HepG2 (cell line): ENCODE results near the gene SKI. TPM values are rescaled to one million over a fixed set of nuclear protein-coding genes. Genes with fewer than 3 reads are reported as not detected.

Experiments
- GATAD1 ChIP-seq: IDR thresholded peaks from 2 replicates; pipeline ENCODE4 v1.6.1; 2016; ENCODE audit warnings: missing genetic modification reagents, missing compliant biosample characterization
- HNRNPLL ChIP-seq: fragments of 200-400 bp; formaldehyde crosslinking; IDR thresholded peaks from 2 replicates; pipeline ENCODE4 v1.6.1; 2017; ENCODE audit warnings: mild to moderate bottlenecking, low read depth, low read length; ENCODE audit not compliant: poor library complexity, severe bottlenecking
- KAT2B ChIP-seq: fragments of 150-350 bp; IDR thresholded peaks from 2 replicates; pipeline ENCODE4 v1.6.1; 2014; ENCODE audit warnings: low read depth, low read length, borderline replicate concordance
- KDM3A ChIP-seq: IDR thresholded peaks from 2 replicates; pipeline ENCODE4 v1.6.1; 2018; ENCODE audit warnings: low read depth, missing compliant biosample characterization
- ZFX ChIP-seq: sonication (generic); formaldehyde crosslinking; IDR thresholded peaks from 2 replicates; pipeline ENCODE4 v1.4.0; 2020; ENCODE audit warnings: mild to moderate bottlenecking, low read depth, missing genetic modification reagents, moderate library complexity
- ZNF605 ChIP-seq: sonication (generic); formaldehyde crosslinking; IDR thresholded peaks from 2 replicates; pipeline ENCODE4 v1.8.0; 2022; ENCODE audit warnings: mild to moderate bottlenecking, missing genetic modification reagents
- ZNF607 ChIP-seq: sonication (generic); formaldehyde crosslinking; IDR thresholded peaks from 2 replicates; pipeline ENCODE4 v1.5.1; 2020; ENCODE audit warnings: missing genetic modification reagents, mild to moderate bottlenecking, borderline replicate concordance
- polyA plus RNA-seq, 8 experiments: library from polyadenylated mRNA; depleted of rRNA in 3 of 8; stranded (reverse) in 7 of 8; unstranded in 1 of 8; fragments of >200 nt; fragmentation: Illumina TruSeq in 4 of 8; extraction: Trizol in 4 of 8; gene quantifications; 2 replicates each; pipeline versions ENCODE4 v1.2.1 to v1.2.3, GENCODE V29; 2011 to 2016; ENCODE audit warnings: low read depth in 4 of 8, missing spikeins in 1 of 8, mixed read lengths in 1 of 8; ENCODE audit not compliant: insufficient read depth in 1 of 8
- total RNA-seq, 5 experiments: library from RNA; depleted of rRNA; stranded (reverse); fragments of >200 nt; fragmentation: Illumina TruSeq; extraction: Trizol; gene quantifications; 2 replicates each; pipeline ENCODE4 v1.2.3, GENCODE V29; 2016; ENCODE audit warnings: low read depth in 1 of 5
- TF ChIP-seq, protein P1 (sequence below): sonication (generic); formaldehyde crosslinking; IDR thresholded peaks from 2 replicates; pipeline ENCODE4 v1.5.0; 2020; ENCODE audit warnings: mild to moderate bottlenecking, missing genetic modification reagents
- TF ChIP-seq, protein P2 (sequence below): sonication (generic); formaldehyde crosslinking; IDR thresholded peaks from 2 replicates; pipeline ENCODE4; 2020; ENCODE audit warnings: missing genetic modification reagents, mild to moderate bottlenecking, borderline replicate concordance
- TF ChIP-seq, protein P3 (sequence below): sonication (generic); formaldehyde crosslinking; IDR thresholded peaks from 2 replicates; pipeline ENCODE4 v1.4.0; 2020; ENCODE audit warnings: mild to moderate bottlenecking, missing genetic modification reagents
- TF ChIP-seq, protein P4 (sequence below): sonication (generic); formaldehyde crosslinking; IDR thresholded peaks from 2 replicates; pipeline ENCODE4 v1.9.0; 2022; ENCODE audit warnings: missing genetic modification reagents, mild to moderate bottlenecking, borderline replicate concordance

Gene SKI
- total and polyA plus RNA-seq, 2 of the 13 experiments (the other 11 are each of a cell fraction or from before 2014, with no cell fraction given), result 4.7 to 6.9 TPM

DNA sequence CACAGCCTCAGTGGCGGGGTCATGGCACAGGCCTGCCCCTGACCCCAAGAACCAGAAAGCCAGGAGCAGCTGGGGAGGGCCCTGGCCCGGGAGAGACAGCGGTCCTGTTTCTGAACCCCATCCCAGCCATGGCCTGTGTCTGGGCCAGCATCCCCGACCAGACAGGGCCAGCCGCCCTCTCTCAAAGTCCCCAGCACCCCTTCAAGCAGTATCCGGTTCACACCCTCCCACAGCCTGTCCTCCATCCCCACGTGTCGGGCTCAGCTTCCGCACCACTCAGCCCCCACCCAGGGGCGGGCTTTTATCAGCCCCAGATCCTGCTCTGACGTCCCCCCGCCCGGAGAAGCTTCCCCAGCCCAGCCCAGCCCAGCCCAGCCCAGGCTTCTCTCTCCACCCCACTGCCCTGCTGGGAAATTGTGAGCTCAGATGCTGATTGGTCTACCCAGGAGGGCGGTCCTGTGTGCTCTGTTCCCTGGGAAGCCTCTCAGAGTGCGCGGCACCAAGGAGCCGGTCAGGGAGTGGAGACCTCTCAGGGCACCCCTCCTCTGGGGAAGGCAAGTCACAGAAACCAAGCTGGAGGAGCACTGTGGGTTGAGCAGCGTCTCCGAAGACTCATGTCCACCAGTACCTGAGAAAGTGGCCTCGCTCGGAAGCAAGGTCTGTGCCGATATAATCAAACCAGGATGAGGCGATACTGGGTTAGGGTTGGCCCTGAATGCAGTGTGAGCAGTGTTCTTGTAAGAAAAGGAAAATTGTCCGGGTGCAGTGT, 28.9 kb upstream of the SKI start (continued):
- TF ChIP-seq, protein P1, sequence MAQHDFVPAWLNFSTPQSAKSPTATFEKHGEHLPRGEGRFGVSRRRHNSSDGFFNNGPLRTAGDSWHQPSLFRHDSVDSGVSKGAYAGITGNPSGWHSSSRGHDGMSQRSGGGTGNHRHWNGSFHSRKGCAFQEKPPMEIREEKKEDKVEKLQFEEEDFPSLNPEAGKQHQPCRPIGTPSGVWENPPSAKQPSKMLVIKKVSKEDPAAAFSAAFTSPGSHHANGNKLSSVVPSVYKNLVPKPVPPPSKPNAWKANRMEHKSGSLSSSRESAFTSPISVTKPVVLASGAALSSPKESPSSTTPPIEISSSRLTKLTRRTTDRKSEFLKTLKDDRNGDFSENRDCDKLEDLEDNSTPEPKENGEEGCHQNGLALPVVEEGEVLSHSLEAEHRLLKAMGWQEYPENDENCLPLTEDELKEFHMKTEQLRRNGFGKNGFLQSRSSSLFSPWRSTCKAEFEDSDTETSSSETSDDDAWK (CRISPR knock-in tag), result no peak
- TF ChIP-seq, protein P2, sequence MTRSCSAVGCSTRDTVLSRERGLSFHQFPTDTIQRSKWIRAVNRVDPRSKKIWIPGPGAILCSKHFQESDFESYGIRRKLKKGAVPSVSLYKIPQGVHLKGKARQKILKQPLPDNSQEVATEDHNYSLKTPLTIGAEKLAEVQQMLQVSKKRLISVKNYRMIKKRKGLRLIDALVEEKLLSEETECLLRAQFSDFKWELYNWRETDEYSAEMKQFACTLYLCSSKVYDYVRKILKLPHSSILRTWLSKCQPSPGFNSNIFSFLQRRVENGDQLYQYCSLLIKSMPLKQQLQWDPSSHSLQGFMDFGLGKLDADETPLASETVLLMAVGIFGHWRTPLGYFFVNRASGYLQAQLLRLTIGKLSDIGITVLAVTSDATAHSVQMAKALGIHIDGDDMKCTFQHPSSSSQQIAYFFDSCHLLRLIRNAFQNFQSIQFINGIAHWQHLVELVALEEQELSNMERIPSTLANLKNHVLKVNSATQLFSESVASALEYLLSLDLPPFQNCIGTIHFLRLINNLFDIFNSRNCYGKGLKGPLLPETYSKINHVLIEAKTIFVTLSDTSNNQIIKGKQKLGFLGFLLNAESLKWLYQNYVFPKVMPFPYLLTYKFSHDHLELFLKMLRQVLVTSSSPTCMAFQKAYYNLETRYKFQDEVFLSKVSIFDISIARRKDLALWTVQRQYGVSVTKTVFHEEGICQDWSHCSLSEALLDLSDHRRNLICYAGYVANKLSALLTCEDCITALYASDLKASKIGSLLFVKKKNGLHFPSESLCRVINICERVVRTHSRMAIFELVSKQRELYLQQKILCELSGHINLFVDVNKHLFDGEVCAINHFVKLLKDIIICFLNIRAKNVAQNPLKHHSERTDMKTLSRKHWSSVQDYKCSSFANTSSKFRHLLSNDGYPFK (CRISPR knock-in tag), result peak; percentile 35; the same call in 1 of the 2 replicates
- TF ChIP-seq ZFX (peak; percentile 29; the same call in 1 of the 2 replicates), KDM3A (CRISPR knock-in tag) (no peak), GATAD1 (CRISPR knock-in tag) (peak; percentile 54; the same call in 1 of the 2 replicates), ZNF605 (peak; percentile 33; the same call in 1 of the 2 replicates), HNRNPLL (no peak), KAT2B (no peak), ZNF607 (0 out of 2 replicates have a peak, but pooled peaks have one; percentile 30)
- TF ChIP-seq, protein P3, sequence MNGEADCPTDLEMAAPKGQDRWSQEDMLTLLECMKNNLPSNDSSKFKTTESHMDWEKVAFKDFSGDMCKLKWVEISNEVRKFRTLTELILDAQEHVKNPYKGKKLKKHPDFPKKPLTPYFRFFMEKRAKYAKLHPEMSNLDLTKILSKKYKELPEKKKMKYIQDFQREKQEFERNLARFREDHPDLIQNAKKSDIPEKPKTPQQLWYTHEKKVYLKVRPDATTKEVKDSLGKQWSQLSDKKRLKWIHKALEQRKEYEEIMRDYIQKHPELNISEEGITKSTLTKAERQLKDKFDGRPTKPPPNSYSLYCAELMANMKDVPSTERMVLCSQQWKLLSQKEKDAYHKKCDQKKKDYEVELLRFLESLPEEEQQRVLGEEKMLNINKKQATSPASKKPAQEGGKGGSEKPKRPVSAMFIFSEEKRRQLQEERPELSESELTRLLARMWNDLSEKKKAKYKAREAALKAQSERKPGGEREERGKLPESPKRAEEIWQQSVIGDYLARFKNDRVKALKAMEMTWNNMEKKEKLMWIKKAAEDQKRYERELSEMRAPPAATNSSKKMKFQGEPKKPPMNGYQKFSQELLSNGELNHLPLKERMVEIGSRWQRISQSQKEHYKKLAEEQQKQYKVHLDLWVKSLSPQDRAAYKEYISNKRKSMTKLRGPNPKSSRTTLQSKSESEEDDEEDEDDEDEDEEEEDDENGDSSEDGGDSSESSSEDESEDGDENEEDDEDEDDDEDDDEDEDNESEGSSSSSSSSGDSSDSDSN (CRISPR knock-in tag), result no peak
- TF ChIP-seq, protein P4, sequence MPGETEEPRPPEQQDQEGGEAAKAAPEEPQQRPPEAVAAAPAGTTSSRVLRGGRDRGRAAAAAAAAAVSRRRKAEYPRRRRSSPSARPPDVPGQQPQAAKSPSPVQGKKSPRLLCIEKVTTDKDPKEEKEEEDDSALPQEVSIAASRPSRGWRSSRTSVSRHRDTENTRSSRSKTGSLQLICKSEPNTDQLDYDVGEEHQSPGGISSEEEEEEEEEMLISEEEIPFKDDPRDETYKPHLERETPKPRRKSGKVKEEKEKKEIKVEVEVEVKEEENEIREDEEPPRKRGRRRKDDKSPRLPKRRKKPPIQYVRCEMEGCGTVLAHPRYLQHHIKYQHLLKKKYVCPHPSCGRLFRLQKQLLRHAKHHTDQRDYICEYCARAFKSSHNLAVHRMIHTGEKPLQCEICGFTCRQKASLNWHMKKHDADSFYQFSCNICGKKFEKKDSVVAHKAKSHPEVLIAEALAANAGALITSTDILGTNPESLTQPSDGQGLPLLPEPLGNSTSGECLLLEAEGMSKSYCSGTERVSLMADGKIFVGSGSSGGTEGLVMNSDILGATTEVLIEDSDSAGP (CRISPR knock-in tag), result peak; percentile 28; the same call in 1 of the 2 replicates
